GM21423 (cell line): ENCODE measurements around the gene ESYT2.

Source experiments
- ATAC-seq: cut with Tn5 transposase; IDR thresholded peaks from one replicate; pipeline ENCODE4 v1.9.1; 2021; ENCODE audit warnings: mild to moderate bottlenecking, moderate library complexity; ENCODE audit not compliant: unreplicated experiment

The ESYT2 gene

DNA sequence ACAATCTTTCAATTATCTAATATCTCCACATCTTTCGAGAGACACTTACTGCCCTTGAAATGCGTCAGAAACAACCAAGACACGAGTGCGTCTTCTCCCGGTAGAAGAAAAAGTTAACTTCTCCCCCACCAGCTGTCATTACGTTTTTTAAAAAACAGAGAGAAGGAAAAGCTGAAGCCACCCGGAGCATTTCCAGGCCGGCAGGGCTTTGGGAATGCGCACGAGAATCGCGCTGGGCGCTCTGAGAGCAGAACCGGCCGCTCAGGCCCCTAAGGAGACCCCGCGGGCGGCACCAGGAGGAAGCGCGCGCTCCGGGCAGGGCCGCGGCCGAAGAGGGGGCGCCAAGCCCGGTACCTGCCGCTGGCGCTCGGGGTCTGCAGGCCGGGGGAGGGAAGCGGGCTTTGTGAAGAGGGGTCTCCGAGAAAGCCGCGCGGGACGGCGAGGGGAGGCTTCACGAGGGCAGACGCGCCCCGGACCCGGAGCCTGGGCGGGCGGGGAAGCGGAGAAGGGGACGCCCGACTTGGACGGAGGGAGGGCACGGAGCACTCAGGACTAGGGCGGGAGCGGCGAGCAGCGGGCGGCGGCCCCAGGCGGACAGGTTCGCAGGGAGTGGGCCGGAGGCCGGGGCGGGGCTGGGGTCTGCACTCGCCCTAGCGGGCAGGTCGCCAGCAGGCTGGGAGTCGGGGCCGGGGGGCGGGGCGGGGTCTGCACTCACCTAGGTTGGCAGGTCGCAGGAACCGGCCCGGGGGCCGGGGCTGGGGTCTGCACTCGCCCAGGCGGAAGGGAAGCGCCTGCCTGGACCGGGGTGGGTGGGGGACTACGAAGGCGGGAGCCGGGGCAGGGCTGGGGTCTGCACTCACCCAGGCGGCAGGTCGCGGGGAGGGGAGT, 932 bp downstream of the ESYT2 start:
- no peak for ATAC-seq

- no peak for ATAC-seq
Observed at GRCh38 chr7:158827411-158828132, 1.7 kb downstream of the ESYT2 start.

DNA sequence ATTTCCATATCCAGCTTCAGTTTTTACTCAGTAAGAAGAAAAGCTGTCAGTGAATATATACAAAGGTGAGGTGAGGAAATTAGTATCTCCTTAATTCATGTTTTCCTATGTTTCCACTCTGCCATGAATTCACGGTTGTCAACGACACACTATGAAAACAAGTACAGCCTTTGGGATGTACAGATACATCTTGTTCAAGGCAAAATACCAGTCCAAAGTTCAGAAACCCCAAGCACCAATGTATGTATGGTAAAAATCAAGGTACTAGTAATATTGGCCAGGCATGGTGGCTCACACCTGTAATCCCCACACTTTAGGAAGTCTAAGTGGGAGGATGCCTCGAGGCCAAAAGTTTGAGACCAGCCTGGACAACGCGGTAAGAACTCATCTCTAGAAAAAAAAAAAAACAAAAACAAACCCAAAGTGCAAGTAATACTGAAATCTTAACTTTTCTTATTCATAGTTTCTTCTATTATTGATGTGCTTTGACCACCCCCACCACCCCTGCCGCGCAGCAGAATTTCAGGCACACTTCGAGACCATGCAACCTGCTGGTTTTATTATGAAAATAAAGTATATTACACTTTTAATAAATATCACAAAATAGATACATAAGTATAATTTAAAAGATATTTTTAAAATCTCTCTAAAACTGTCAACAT, 3.5 kb downstream of the ESYT2 start:
- ATAC-seq = no peak

- peak; percentile 73 for ATAC-seq
Observed at GRCh38 chr7:158824028-158824427, 5.3 kb downstream of the ESYT2 start.

DNA sequence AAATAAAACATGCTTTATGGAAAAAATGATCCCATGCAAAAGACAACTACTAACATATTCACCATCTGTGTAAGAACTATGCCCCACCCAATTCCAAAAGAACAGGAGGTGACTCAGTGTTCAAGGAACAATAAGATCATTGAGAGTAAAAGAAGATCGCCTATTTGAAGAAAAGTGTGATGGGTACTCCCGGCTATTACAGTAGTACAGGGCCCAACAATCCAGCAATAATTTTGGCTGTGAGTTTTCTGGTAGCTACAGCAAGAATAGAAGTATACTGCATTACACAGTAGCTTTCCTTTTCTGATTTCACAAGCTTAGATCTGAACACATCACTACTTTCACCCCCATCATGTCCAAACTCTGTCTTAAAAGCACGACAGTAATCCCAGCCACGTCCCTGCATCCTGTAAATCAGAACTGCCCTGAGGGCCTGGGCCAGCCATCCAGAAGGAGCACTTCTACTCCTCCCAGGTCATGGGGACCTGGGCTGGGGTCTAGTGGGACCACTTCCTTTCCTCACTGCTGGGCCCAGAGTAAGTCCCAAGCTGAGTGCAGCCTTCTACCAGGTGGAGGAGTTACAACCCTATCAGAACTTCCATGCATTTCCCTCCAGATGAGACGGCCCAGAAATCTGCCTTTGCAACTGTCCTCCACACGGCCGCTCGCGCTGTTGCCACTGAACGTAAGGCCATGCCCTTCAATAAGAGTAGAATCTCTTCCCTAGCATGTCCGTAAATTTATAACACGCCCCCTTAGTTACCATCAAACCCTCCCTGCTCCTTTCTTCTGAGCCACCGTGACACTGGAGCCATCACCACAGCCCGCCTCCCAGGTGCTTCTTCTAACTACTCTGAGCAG, 7.9 kb downstream of the ESYT2 start:
- no peak for ATAC-seq

DNA sequence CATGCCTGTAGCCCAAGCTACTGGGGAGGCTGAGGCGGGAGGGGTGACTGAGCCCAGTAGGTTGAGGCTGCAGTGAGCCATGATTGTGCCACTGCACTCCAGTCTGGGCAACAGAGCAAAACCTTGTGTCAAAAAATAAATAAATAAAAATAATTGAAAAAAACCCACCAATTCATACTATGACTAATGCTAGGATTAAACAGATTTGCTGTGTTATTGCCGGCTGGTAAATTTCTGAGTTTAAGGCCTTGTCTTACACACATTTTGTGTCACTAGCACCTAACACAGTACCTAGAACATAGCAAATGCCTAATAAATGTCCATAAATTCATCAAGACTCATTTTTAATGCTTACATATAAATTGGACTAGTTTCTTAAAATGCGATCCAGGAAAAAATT, 8.7 kb downstream of the ESYT2 start:
- ATAC-seq = no peak

DNA sequence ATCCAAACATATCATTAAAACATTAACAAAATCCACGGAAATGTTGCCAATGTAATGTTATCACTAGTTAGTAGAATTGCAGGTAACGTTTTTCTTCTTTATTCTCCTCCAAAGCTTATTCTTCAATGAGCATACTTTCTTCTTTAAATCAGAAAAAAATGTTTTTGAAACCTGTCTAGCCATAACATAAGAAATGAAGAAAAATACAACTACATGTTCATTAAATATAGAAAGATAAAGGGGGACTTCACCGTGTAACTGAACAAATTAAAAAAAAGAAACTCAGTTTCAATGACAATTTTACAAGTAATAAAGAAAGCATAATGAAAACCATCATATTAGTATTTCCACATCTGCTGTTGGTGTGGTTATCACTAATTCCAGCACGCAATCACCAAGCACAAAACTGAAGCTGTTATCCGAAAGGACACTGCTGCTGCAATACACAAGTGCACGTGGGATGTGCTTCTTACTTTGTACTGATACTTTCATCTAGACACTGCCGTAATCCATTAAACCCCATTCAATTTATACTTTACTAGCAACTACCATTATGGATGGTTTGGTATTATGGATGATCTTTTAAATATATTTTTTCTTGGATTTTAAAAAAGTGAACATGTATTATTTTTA, 9.6 kb downstream of the ESYT2 start:
- no peak for ATAC-seq

DNA sequence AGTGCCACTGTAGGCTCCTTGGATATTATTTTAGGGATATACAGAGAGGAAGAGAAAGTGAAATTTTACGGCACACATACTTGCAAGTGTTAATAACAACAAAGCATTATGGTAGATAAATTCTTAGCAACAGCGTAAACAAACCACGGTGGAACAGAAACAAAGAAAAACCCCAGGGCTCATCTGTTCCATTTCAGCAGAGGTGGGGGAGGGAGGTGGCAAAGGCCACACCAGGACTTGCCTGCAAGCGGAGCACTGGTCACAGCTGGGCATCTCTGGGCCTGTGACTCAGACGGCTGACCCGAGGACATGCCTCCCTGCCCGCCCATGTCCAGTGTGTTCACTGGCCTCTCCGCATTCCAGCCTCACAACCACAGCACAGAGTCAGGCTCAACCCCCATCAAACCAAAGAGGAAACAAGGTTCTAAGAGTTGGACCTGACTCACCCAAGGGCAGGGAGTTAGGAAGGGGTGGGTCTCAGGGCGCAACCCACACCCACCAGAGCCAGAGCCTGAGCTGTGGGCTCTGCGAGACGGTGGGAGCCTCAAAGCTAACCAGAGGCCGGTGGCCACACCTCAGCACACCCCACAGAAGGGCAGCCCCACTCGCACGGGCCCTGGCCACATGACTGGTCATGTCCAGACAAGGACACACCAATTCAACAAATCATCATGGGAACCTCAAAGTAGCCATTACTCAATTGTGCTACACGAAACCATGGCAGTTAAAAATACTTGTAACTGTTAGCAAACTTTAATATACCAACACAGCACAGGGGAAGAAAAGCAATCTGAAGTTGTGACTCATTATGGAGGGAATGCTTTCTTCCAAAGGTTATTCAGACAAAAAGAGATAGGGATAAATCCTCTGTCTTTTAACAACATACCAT, 10.7 kb downstream of the ESYT2 start:
- ATAC-seq = peak; percentile 82

- no peak for ATAC-seq
Observed at GRCh38 chr7:158816995-158817394, 12.3 kb downstream of the ESYT2 start.

- no peak for ATAC-seq
Observed at GRCh38 chr7:158816271-158816670, 13.0 kb downstream of the ESYT2 start.

GRCh38 chr7:158815800-158816128, 13.5 kb downstream of the ESYT2 start:
- ATAC-seq = no peak

GRCh38 chr7:158815083-158815799, 14.1 kb downstream of the ESYT2 start:
- ATAC-seq = no peak

DNA sequence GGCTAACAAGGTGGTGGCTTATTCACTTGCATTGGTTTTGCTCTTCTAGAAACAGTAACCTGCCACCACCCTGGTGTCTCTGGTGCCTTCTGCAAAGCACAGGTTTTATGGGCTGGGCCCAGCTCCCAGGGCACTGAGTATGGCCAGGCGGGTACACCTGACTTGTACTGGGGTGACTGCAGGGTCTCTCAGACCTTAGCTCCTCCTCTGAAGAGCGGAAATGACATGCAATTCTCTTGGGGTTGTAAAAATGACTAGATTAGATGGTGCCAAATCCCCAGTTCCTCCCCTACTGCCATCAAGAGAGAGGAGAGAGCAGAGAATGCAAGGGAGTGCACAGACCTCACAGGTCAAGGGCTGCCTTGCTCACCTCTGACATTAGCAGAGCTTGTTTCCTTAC, 14.7 kb downstream of the ESYT2 start:
- peak; percentile 25 for ATAC-seq

DNA sequence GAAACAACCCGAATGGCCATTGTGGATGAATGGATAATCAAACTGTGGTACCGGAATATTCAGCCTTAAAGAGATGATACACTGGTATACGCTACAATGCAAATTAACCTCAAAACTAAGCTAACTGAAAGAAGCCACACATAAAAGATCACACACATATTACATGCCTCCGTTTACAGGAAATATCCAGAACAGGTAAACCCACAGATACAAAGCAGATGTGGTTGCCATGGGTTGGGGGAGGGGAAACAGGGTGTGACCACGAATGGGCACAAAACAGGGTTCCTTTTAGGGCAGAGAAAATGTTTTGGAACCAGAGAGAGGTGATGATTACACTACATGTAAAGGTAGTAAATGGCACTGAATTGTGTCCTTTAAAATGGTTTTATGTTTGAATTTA, 16.6 kb downstream of the ESYT2 start:
- no peak for ATAC-seq

GRCh38 chr7:158811894-158812293, 17.4 kb downstream of the ESYT2 start:
- no peak for ATAC-seq

DNA sequence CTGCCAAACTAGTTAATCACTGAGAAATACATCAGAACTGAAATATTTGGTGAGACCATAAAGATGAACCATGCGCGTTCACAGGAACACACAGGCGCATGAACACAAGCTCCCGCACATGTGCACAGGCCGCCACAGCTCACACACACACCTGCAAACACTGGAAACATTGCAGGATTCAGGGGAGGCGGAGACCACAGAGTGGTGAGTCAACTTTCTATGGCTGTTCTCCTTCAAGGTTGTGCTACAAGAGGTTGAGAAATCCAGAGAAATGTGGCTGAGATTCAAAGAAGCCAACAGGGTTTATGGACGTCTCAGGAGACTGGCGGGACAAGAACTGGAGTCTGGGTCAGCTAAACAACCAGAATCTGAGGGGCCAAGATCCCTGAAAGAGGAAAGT, 17.8 kb downstream of the ESYT2 start:
- ATAC-seq = no peak

- ATAC-seq = no peak
Observed at GRCh38 chr7:158810846-158811245, 18.5 kb downstream of the ESYT2 start.

DNA sequence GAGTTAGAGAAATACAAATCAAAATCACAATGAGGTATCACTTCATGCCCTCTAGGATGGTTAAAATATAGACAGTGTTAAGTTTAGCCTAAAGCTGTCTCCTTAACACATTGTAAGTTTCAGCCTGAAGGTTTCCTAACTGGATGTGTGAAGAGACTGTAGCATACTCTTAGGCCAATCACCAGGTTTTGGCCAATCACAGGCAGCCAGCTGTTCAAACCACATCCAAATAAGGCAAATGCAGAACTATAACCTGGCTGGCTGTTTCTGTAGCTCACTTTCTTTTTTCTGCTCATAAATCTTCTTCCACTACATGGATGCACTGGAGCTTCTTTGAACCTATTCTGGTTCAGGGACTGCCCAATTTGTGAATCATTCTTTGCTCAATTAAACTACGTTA, 19.7 kb downstream of the ESYT2 start:
- ATAC-seq = peak; percentile 84

GRCh38 chr7:158808126-158808525, 21.2 kb downstream of the ESYT2 start:
- no peak for ATAC-seq
